Measurements from ENCODE around the gene HPCA. TPM values are rescaled to one million over a fixed set of nuclear protein-coding genes. Genes with fewer than 3 reads are reported as not detected.

Gene HPCA
- total RNA-seq, 4 donors from 2014 or later = 0.19 TPM; not detected in 3

DNA sequence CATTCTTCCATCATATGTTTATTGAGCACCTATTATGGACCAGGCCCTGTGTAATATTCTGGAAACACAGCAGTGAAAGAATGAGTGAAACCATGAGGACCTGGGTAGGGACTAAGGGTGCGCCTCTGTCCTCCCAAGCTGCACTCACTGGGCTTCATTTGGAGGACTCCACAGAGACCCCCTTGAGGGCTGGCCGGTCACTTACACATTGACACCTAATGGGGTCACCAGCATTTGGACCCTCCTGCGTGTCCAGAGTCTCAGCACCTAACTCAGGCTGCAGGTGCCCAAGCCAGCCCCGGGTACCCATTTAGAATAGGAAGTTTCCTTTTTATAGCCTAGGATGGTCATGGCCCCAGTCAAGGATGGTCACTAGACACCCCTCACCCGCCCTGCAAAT lies 12.8 kb upstream of the HPCA start:
- DNase-seq (ENCODE audit: low spot score in 2 of 2) = peak in 1 of 2 donors; percentile 67
- WGBS, 2 donors = 81 to 94% methylated on average over 5 of the region's 5 CpGs
- no peak overlapping the region for H3K4me3 ChIP-seq (ENCODE audit: low read depth, poor library complexity, severe bottlenecking)
- TF ChIP-seq, protein P1, sequence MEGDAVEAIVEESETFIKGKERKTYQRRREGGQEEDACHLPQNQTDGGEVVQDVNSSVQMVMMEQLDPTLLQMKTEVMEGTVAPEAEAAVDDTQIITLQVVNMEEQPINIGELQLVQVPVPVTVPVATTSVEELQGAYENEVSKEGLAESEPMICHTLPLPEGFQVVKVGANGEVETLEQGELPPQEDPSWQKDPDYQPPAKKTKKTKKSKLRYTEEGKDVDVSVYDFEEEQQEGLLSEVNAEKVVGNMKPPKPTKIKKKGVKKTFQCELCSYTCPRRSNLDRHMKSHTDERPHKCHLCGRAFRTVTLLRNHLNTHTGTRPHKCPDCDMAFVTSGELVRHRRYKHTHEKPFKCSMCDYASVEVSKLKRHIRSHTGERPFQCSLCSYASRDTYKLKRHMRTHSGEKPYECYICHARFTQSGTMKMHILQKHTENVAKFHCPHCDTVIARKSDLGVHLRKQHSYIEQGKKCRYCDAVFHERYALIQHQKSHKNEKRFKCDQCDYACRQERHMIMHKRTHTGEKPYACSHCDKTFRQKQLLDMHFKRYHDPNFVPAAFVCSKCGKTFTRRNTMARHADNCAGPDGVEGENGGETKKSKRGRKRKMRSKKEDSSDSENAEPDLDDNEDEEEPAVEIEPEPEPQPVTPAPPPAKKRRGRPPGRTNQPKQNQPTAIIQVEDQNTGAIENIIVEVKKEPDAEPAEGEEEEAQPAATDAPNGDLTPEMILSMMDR (IDR thresholded peaks at IDR 0.05) = no peak
- TF ChIP-seq POLR2A (IDR thresholded peaks at IDR 0.05) = no peak
- intact Hi-C loops (cut with DNase I; ENCODE audit: low total_unique reads) = no loop called here

DNA sequence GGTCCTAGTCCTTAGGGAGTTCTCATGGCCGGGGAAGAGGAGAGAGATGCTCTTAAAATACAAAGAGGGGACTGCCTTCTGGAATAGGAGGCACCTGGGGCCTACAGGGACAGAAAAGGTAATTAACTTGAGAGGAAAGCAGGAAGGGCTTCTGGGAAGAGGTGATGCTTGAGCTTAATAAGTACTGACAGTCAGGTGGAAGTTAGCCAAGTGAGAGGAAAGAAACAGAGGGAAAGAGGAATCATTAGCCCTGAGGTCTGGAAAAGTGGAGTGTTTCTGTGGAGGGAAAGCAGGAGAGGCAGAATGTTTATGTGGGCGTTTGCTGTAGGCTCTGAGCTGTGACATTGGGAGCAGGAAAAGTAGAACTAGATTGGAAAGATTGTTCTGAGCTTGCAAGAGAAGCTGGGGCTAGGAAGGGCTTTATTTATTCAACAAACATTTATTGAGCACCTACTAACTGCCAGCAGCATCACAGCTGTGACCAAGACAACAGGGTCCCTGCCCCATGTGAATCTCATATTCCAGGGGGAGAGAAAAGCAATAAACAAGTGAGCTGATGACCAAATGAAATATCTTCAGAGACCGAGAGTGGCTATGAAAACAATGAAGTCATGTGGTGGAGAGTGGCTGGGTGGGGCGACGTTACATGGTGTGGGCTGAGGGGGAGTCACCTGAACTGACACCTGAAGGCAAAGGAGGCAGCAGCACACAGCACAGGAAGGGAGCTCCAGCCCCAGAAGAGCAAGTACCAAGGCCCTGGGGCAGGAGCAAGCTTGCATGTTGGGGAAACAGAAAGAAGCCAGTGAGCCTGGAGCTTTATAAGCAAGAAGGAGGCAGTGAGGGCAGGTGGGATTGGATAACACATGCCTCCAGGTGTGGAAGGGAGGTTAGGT lies 11.2 kb upstream of the HPCA start:
- no peak overlapping the region for H3K4me3 ChIP-seq (ENCODE audit: low read depth, poor library complexity, severe bottlenecking)
- 75 to 77% methylated on average over 5 of the region's 5 CpGs for WGBS, 2 donors
- DNase-seq (ENCODE audit: low spot score in 2 of 2) = peak in 1 of 2 donors; percentile 61
- intact Hi-C loops (cut with DNase I; ENCODE audit: low total_unique reads) = no loop called here
- TF ChIP-seq POLR2A (IDR thresholded peaks at IDR 0.05) = no peak
- TF ChIP-seq, protein P1 (IDR thresholded peaks at IDR 0.05) = no peak

DNA sequence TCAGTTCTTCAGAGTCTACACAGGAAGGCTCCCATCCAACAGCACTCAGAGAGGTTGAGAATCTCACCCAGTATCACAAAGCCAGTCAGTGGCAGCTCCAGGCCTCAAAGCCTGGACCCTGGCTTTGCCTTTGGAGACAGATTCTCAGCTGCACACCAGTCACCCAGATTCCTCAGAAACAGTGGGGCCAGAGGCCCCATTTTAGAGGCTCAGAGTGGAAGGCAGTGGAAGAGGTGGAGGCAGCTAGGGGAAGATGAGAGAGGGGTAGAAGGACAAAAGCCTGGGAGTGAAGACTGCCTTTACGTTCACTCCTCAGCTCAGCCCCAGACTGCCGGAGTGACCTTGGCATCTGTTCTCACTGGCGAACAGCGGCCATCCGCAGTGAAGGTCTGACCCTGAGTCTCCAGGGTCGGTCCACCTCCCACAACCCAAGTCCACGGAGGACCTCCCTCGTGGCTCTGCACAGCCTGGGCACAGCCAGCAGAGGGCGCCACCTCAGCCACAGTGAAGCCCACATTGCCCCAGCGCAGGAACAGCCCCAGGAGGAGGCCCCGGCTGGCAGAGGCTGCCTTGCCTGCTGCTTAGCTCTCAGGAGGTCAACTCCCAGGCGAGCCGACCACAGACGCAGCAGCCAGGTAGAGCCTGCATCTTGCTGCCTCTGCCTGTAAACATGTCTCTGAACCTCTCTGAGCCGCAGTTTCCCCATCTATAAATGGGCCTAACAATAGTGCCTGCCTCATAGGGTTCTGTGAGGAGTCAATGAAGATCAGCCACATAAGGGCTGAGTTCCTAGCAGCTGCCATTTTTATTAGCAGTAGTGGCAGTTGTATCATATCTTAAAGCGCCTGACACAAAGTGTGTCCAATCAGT lies 9.7 kb upstream of the HPCA start:
- TF ChIP-seq, protein P1 (IDR thresholded peaks at IDR 0.05) = peak in 1 of 3 donors; percentile 75
- TF ChIP-seq POLR2A (IDR thresholded peaks at IDR 0.05) = no peak
- DNase-seq (ENCODE audit: low spot score in 2 of 2) = peak in 1 of 2 donors; percentile 82
- no peak overlapping the region for H3K4me3 ChIP-seq (ENCODE audit: low read depth, poor library complexity, severe bottlenecking)
- WGBS, 2 donors = 34 to 37% methylated on average over 13 to 16 of the region's 16 CpGs
- intact Hi-C loops (cut with DNase I; ENCODE audit: low total_unique reads) = no loop called here

DNA sequence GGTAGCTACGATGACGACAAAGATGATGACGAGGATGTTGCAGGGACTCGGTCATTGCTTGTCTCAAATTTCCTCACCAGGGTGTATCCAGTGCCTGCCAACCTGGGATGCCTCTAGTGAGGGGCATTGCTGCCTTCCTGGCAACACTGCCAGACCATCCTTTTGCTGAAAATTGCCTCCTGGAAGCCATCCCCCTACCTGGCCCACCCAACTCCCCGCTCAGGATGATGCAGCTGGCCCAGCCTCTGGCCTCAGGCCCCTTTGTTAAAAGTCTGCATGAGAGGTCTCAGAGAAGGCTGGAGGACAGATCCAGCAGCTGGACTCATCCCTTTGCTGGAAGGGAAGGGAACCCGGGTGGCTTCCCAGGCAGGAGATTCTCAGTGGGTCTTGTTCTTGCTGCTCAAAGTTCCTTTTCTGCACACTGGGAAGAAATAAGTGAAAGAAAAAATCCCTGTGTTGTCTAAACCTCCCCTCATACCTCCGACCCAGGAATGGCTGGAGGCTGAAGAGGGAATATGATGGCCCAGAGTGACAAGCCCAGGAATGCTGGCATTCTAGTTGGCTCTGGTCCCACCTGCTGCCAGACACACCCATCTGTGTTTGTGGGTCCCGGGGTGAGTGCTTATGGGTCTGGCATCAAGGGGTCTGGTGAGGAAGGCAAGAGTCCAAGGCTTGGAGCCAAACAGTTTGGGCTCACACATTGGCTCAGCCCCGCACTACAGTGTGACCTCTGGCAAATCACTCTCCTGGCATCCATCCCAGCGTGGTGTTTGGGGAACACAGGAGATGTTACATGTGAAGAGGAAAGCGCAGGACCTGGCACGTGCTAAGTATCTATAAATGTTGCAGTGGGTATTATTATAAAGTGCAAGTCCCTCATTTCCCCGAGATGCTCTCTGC lies 8.8 kb upstream of the HPCA start:
- intact Hi-C loops (cut with DNase I; ENCODE audit: low total_unique reads) = no loop called here
- no peak overlapping the region for H3K4me3 ChIP-seq (ENCODE audit: low read depth, poor library complexity, severe bottlenecking)
- peak in 1 of 2 donors; percentile 50 for DNase-seq (ENCODE audit: low spot score in 2 of 2)
- TF ChIP-seq, protein P1 (IDR thresholded peaks at IDR 0.05) = no peak
- no peak for TF ChIP-seq POLR2A (IDR thresholded peaks at IDR 0.05)
- 52 to 64% methylated on average over 13 of the region's 13 CpGs for WGBS, 2 donors

DNA sequence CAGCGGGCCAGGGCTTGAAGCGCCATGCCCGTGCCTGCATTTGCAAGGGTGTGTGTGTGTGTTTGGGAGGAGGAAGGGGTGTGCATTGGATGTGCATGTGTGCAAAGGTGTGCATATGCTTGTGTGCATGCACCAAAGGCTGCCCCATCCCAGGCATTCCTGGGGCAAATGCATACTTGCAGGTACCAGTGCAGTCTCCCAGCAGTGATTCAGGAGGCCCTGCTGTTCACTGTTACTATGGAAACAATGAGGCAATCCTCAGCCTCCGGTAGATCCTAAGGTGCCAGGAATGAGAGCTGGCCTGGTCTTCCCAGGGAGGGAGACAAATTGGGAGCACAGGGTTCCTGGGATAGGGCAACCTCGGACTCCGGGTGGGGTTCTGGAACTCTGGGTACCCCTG lies 8.1 kb upstream of the HPCA start:
- intact Hi-C loops (cut with DNase I; ENCODE audit: low total_unique reads) = no loop called here
- H3K4me3 ChIP-seq (ENCODE audit: low read depth, poor library complexity, severe bottlenecking) = no peak overlapping the region
- TF ChIP-seq POLR2A (IDR thresholded peaks at IDR 0.05) = no peak
- TF ChIP-seq, protein P1 (IDR thresholded peaks at IDR 0.05) = no peak
- 45 to 48% methylated on average over 6 of the region's 6 CpGs for WGBS, 2 donors
- no peak for DNase-seq (ENCODE audit: low spot score in 2 of 2)
